SU-DHL-6 (cell line): Measurements from ENCODE around the gene TMEM116.

Experiments
- H2AFZ ChIP-seq: fragments of 200-600 bp; sonication (generic); 2 replicates; pipeline ENCODE4 v1.6.1; 2014; ENCODE audit warnings: low read depth, mild to moderate bottlenecking, moderate library complexity, mixed read lengths, antibody characterized with exemption, low read length; ENCODE audit not compliant: severe bottlenecking
- H3F3A ChIP-seq: fragments of 200-600 bp; shearing (Covaris generic); 2 replicates; pipeline ENCODE4 v1.6.0; 2016; ENCODE audit warnings: antibody characterized with exemption, mild to moderate bottlenecking; ENCODE audit not compliant: insufficient read depth
- H3K27ac ChIP-seq: fragments of 200-600 bp; sonication (generic); 2 replicates; pipeline ENCODE4 v1.5.1; 2016; ENCODE audit warnings: low read depth, mild to moderate bottlenecking, low read length, moderate library complexity, mixed read lengths
- H3K27me3 ChIP-seq: fragments of 200-600 bp; sonication (generic), shearing (Covaris generic); 2 replicates; pipeline ENCODE4 v1.6.0; 2014; ENCODE audit warnings: mild to moderate bottlenecking, low read length
- H3K36me3 ChIP-seq: fragments of 200-600 bp; sonication (generic); 2 replicates; pipeline ENCODE4 v1.6.1; 2014; ENCODE audit warnings: mild to moderate bottlenecking, low read length, mixed read lengths
- H3K4me2 ChIP-seq: fragments of 300-600, 200-600 bp; shearing (Covaris generic), sonication (generic); 2 replicates; pipeline ENCODE4 v1.6.0; 2014; ENCODE audit warnings: low read length, low read depth, mild to moderate bottlenecking; ENCODE audit not compliant: poor library complexity, severe bottlenecking
- H3K4me3 ChIP-seq: fragments of 200-600 bp; sonication (generic); 2 replicates; pipeline ENCODE4 v1.5.1; 2014; ENCODE audit warnings: antibody characterized with exemption, low read length, mild to moderate bottlenecking, mixed read lengths; ENCODE audit not compliant: insufficient read depth, poor library complexity, severe bottlenecking
- H3K79me2 ChIP-seq: fragments of 200-600 bp; sonication (generic); 2 replicates; pipeline ENCODE4 v1.6.1; 2014; ENCODE audit warnings: mild to moderate bottlenecking, low read length, moderate library complexity; ENCODE audit not compliant: insufficient read depth
- H3K9ac ChIP-seq: fragments of 200-600 bp; sonication (generic); 2 replicates; pipeline ENCODE4 v1.7.0; 2014; ENCODE audit warnings: mild to moderate bottlenecking, low read length
- H3K9me2 ChIP-seq: fragments of 200-600 bp; sonication (generic); replicated peaks from 2 replicates; pipeline ENCODE4 v1.6.1; 2014; ENCODE audit warnings: low read length; ENCODE audit not compliant: insufficient read depth
- H3K9me3 ChIP-seq: fragments of 200-600 bp; sonication (generic); 2 replicates; pipeline ENCODE4 v1.6.1; 2014; ENCODE audit warnings: low read length, mixed read lengths; ENCODE audit not compliant: insufficient read depth
- H4K20me1 ChIP-seq: fragments of 200-600 bp; sonication (generic); 2 replicates; pipeline ENCODE4 v1.6.1; 2014; ENCODE audit warnings: low read depth, mild to moderate bottlenecking, antibody characterized with exemption, low read length, moderate library complexity, mixed read lengths
- EZH2phosphoT487 ChIP-seq: fragments of 200-600 bp; sonication (generic), shearing (Covaris generic); conservative IDR thresholded peaks from 2 replicates; pipeline ENCODE4 v1.6.1; 2018; ENCODE audit warnings: mild to moderate bottlenecking, antibody characterized with exemption, low read length, moderate library complexity, mixed read lengths
- TF ChIP-seq, protein P1 (sequence below): fragments of 200-600 bp; sonication (generic); IDR thresholded peaks from one replicate; pipeline ENCODE4 v1.5.1; 2017; ENCODE audit warnings: antibody characterized with exemption, mild to moderate bottlenecking, low read length, moderate library complexity; ENCODE audit not compliant: insufficient read depth, poor library complexity, severe bottlenecking

TMEM116 gene

DNA sequence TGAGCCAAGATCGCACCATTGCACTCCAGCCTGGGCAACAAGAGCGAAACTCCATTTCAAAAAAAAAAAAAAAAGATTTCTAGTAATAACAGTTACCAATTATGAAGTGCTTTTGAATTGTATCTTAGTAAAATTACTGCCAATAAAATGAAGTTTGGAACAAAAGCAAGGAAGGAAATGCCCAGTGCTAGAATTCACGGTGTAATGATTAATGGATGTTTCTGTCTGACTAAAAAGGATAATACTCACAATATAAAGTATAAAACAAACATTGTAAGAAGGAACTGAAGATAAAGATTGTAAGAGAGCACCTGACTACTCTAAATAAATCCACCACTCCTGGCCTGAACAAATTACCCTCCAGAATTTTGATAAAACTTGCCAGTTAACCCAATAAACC is 4.0 kb downstream of the TMEM116 start:
- no peak overlapping the region for H3K4me3 ChIP-seq

DNA sequence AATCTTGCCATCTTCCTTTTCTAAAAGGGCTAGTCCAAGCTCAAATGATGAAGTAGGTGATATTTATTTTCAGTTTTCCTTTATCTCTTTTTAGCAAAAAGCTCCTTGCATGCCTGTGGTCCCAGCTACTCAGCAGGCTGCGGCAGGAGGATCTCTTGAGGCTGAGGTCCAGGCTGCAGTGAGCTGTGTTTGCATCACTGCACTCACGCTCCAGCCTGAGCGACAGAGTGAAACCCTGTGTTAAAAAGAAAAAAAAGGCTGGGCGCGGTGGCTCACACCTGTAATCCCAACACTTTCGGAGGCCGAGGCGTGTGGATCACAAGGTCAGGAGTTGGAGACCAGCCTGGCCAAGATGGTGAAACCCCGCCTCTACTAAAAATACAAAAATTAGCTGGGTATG is 5.0 kb downstream of the TMEM116 start:
- Histone ChIP-seq H3K9ac (no peak overlapping the region), H3K9me2 (no peaks in the 10 kb centered on the region), H3K36me3 (peaks cover 4% of the 10 kb centered on the region; the same call in 1 of the 2 replicates), H4K20me1 (no peaks in the 10 kb centered on the region), H3K27me3 (no peaks in the 10 kb centered on the region), H3K4me3 (no peak overlapping the region), H3K79me2 (peaks cover 25% of the 10 kb centered on the region), H3K4me2 (no peak overlapping the region), H3K9me3 (no peaks in the 10 kb centered on the region), H3K27ac (no peak overlapping the region), H3F3A (peaks cover 11% of the 10 kb centered on the region), H2AFZ (no peak overlapping the region)
- no peak for TF ChIP-seq EZH2phosphoT487
- TF ChIP-seq, protein P1, sequence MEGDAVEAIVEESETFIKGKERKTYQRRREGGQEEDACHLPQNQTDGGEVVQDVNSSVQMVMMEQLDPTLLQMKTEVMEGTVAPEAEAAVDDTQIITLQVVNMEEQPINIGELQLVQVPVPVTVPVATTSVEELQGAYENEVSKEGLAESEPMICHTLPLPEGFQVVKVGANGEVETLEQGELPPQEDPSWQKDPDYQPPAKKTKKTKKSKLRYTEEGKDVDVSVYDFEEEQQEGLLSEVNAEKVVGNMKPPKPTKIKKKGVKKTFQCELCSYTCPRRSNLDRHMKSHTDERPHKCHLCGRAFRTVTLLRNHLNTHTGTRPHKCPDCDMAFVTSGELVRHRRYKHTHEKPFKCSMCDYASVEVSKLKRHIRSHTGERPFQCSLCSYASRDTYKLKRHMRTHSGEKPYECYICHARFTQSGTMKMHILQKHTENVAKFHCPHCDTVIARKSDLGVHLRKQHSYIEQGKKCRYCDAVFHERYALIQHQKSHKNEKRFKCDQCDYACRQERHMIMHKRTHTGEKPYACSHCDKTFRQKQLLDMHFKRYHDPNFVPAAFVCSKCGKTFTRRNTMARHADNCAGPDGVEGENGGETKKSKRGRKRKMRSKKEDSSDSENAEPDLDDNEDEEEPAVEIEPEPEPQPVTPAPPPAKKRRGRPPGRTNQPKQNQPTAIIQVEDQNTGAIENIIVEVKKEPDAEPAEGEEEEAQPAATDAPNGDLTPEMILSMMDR: no peak

More for the DNA sequence above, 4.0 kb downstream of the TMEM116 start:
- H3K9me2 ChIP-seq: no peaks in the 10 kb centered on the region
- H3K27ac ChIP-seq: no peak overlapping the region
- peaks cover 14% of the 10 kb centered on the region for H3F3A ChIP-seq
- H3K36me3 ChIP-seq: 0 out of 2 replicates have a peak, but pooled peaks cover 4% of the 10 kb centered on the region
- no peaks in the 10 kb centered on the region for H3K27me3 ChIP-seq
- no peak overlapping the region for H3K4me2 ChIP-seq
- H3K9me3 ChIP-seq: no peaks in the 10 kb centered on the region
- no peaks in the 10 kb centered on the region for H4K20me1 ChIP-seq
- H2AFZ ChIP-seq: no peak overlapping the region
- TF ChIP-seq, protein P1: no peak
- H3K9ac ChIP-seq: no peak overlapping the region
- H3K79me2 ChIP-seq: peaks cover 32% of the 10 kb centered on the region

DNA sequence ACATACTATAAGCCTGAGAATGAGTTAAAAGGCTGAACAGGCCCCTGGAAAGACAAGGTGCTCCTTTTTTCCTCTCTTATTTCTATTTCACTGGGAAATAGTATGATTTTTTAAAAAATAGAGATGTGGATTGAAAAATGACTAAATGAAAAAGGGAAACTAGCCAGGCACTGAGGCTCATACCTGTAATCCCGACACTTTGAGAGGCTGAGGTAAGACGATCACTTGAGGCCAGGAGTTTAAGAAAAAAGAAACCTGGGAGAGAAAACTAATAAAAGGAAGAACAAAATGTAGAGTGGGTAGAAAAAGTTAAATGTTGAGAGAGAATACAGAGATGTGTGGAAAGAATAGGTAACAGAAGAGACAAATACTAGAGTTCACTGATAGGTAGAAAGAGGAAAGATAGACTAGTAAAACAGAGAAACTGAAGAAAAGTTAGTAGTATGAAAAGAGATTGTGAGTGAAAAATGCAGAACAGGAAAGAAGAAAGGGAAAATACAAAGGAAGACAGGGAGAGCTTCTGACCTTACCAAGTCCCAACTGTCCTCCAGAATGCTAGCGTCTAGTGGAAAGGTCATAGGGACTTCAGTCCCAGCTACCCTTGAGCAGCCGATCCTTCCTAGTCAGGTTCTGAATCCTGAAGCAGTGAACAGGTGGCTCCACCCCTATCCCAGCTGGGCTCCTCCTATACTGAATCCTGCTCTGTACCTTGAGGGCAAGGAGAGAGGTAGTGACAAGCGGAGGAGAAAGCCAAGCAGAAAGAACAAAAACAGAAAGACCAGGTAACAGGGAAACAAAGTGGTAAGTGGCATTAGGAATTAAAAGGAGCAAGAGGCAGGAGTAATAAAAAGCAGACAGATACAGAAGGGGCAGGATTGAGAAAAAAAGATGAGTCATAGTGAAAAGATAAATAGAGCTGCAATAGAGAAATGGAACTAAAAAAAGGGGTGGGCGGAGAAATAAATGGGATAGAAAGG is 7.3 kb downstream of the TMEM116 start:
- Histone ChIP-seq H3K9me3 (no peaks in the 10 kb centered on the region), H3K4me3 (no peak overlapping the region), H3K36me3 (peaks cover 7% of the 10 kb centered on the region; the same call in 1 of the 2 replicates), H3K9me2 (no peaks in the 10 kb centered on the region), H3K79me2 (peaks cover 4% of the 10 kb centered on the region), H3K9ac (no peak overlapping the region), H3K27me3 (no peaks in the 10 kb centered on the region), H3K27ac (no peak overlapping the region), H2AFZ (no peak overlapping the region), H3K4me2 (no peak overlapping the region), H3F3A (peaks cover 11% of the 10 kb centered on the region), H4K20me1 (no peaks in the 10 kb centered on the region)
- TF ChIP-seq, protein P1: no peak
- no peak for TF ChIP-seq EZH2phosphoT487
